Fibroblast of lung (primary cell): Measurements from ENCODE around the gene BRCC3. TPM values are rescaled to one million over a fixed set of nuclear protein-coding genes. Genes with fewer than 3 reads are reported as not detected.
A peak's percentile ranks its signal among the peaks of the same experiment; 100 is the strongest.

Source experiments
- DNase-seq, 2 donors: peaks; one replicate each; pipeline versions ENCODE4 v3.0.0 to v3.0.0-alpha.2; 2010; ENCODE audit warnings: low read depth in 2 of 2
- H2AFZ ChIP-seq: 2 replicates; pipeline ENCODE4 v1.5.1; 2012; ENCODE audit warnings: low read length, control low read depth, inconsistent platforms
- H3K27ac ChIP-seq: 2 replicates; pipeline ENCODE4 v1.5.1; 2011; ENCODE audit warnings: low read length, control low read depth; ENCODE audit not compliant: insufficient read depth
- H3K27me3 ChIP-seq: 2 replicates; pipeline ENCODE4 v1.5.1; 2011; ENCODE audit warnings: mild to moderate bottlenecking, low read length; ENCODE audit not compliant: control insufficient read depth, insufficient read depth
- H3K36me3 ChIP-seq: 2 replicates; pipeline ENCODE4 v1.5.1; 2011; ENCODE audit warnings: low read length; ENCODE audit not compliant: control insufficient read depth, insufficient read depth
- H3K4me1 ChIP-seq: 2 replicates; pipeline ENCODE4 v1.5.1; 2011; ENCODE audit warnings: low read length; ENCODE audit not compliant: control insufficient read depth, insufficient read depth; ENCODE audit errors: extremely low read depth
- H3K4me2 ChIP-seq: 2 replicates; pipeline ENCODE4 v1.5.1; 2011; ENCODE audit warnings: low read length, control low read depth; ENCODE audit not compliant: insufficient read depth; ENCODE audit errors: extremely low read depth
- H3K4me3 ChIP-seq, 4 experiments: fragments of 200-600 bp in 1 of 4; sonication (generic) in 1 of 4; replicated peaks in 1 of 4; 2 replicates each; pipeline ENCODE4 v1.5.1; 2011 to 2016; ENCODE audit warnings: low read length in 4 of 4, low read depth in 3 of 4, mild to moderate bottlenecking in 3 of 4, control low read depth in 2 of 4, inconsistent platforms in 1 of 4, mixed read lengths in 1 of 4; ENCODE audit not compliant: insufficient read depth in 1 of 4; ENCODE audit errors: control extremely low read depth in 1 of 4
- H3K79me2 ChIP-seq: 2 replicates; pipeline ENCODE4 v1.5.1; 2012; ENCODE audit warnings: mild to moderate bottlenecking, low read length, inconsistent platforms; ENCODE audit not compliant: control insufficient read depth, insufficient read depth
- H3K9ac ChIP-seq: 2 replicates; pipeline ENCODE4 v1.5.1; 2011; ENCODE audit warnings: mild to moderate bottlenecking, low read length, control low read depth; ENCODE audit not compliant: insufficient read depth
- H3K9me3 ChIP-seq: 2 replicates; pipeline ENCODE4 v1.5.1; 2012; ENCODE audit warnings: low read depth, low read length; ENCODE audit not compliant: control insufficient read depth, insufficient read depth
- H4K20me1 ChIP-seq: 2 replicates; pipeline ENCODE4 v1.5.1; 2011; ENCODE audit warnings: low read length; ENCODE audit not compliant: control insufficient read depth, insufficient read depth; ENCODE audit errors: extremely low read depth
- EZH2 ChIP-seq: IDR thresholded peaks from 2 replicates; pipeline ENCODE4 v1.5.1; 2012; ENCODE audit warnings: low read length, control low read depth, mild to moderate bottlenecking; ENCODE audit errors: missing control alignments
- polyA plus RNA-seq, 2 donors: library from polyadenylated mRNA; depleted of rRNA in 1 of 2; stranded (reverse) in 1 of 2; unstranded in 1 of 2; fragments of >200 nt; gene quantifications; 2 replicates each; pipeline ENCODE4 v1.2.1, GENCODE V29; 2011 to 2012; ENCODE audit warnings: missing spikeins in 1 of 2
- total RNA-seq: library from RNA; depleted of rRNA; stranded (reverse); fragments of >200 nt; gene quantifications from 2 replicates; pipeline ENCODE4 v1.2.1, GENCODE V29; 2014
- TF ChIP-seq, protein P1 (sequence below), 2 donors: IDR thresholded peaks in 1 of 2; conservative IDR thresholded peaks in 1 of 2; 1 replicate in 1 of 2; 2 replicates in 1 of 2; pipeline ENCODE4 v1.5.1; 2011 to 2012; ENCODE audit warnings: low read length in 2 of 2, control low read depth in 1 of 2, inconsistent platforms in 1 of 2, low read depth in 1 of 2, mild to moderate bottlenecking in 1 of 2

BRCC3 gene
- total and polyA plus RNA-seq, 2 donors (not counting 1 experiment from before 2014, with no cell fraction given): 12.1 to 22.0 TPM

DNA sequence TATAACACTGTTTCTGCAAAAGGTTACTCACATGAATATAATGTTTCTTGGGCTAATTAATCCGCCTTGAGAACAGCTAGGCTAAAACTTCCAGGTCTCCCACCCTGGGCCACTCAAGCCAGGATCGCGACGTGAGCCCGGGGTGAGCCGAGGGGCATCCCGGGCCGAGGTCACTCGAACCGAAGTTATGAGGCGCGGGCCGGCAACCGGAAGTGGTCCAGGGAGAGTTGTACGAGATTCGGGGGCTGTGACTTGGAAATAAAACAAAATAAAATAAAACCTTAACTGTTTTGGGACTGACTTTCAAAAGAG is 689 bp upstream of the BRCC3 start:
- Histone ChIP-seq H2AFZ (peak overlapping the region; percentile 14), H3K79me2 (peaks cover 19% of the 10 kb centered on the region), H3K9me3 (no peaks in the 10 kb centered on the region), H3K36me3 (peaks cover 7% of the 10 kb centered on the region), H3K4me1 (peaks cover 3% of the 10 kb centered on the region), H3K9ac (peak overlapping the region; percentile 78), H3K4me2 (peak overlapping the region; percentile 13), H4K20me1 (no peaks in the 10 kb centered on the region), H3K4me3 (peak overlapping the region; percentile 60 to 87 (median 66)), H3K27ac (peak overlapping the region; percentile 80), H3K27me3 (no peaks in the 10 kb centered on the region)
- no peak for DNase-seq
- TF ChIP-seq, protein P1, sequence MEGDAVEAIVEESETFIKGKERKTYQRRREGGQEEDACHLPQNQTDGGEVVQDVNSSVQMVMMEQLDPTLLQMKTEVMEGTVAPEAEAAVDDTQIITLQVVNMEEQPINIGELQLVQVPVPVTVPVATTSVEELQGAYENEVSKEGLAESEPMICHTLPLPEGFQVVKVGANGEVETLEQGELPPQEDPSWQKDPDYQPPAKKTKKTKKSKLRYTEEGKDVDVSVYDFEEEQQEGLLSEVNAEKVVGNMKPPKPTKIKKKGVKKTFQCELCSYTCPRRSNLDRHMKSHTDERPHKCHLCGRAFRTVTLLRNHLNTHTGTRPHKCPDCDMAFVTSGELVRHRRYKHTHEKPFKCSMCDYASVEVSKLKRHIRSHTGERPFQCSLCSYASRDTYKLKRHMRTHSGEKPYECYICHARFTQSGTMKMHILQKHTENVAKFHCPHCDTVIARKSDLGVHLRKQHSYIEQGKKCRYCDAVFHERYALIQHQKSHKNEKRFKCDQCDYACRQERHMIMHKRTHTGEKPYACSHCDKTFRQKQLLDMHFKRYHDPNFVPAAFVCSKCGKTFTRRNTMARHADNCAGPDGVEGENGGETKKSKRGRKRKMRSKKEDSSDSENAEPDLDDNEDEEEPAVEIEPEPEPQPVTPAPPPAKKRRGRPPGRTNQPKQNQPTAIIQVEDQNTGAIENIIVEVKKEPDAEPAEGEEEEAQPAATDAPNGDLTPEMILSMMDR (conservative IDR thresholded peaks at IDR 0.05 in 1 of 2, IDR thresholded peaks at IDR 0.05 in 1 of 2; ENCODE audit: low read depth in 1 of 2, low read length in 2 of 2): no peak
- TF ChIP-seq EZH2: no peak

DNA sequence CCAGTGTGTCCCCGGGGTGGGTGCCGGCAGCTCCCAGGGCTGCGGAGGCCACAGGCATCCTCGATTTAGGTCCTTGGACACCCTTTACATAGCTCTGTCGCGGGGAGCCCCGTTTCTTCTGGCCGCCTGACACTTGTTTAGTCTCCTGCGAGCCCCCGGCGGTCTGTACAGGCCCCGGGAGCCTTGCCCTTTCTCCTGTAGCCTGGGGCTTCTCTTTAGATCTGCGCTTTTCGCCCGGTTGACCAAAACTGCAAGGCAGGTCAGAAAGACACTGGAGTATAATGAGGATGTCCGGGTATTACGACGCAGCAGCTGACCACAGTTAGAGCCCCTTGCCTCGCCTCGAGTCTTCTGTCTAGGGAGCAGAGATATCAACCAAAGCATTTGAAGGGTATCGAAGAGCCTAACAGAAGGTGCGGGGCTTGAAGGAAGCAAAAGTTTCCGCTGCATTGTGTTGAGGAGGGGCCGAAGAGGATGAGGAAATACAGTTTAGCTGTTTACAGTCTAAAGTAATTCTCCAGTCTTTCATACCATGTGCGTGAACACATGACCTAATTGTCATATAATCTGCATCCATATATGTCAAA is 479 bp downstream of the BRCC3 start:
- H3K9ac ChIP-seq: peak overlapping the region; percentile 59
- H3K79me2 ChIP-seq: peaks cover 19% of the 10 kb centered on the region
- H3K27me3 ChIP-seq: no peaks in the 10 kb centered on the region
- H2AFZ ChIP-seq: peak overlapping the region; percentile 81
- no peaks in the 10 kb centered on the region for H4K20me1 ChIP-seq
- peaks cover 2% of the 10 kb centered on the region for H3K4me1 ChIP-seq
- H3K4me3 ChIP-seq: peak overlapping the region; percentile 71 to 83 (median 76)
- H3K27ac ChIP-seq: peak overlapping the region; percentile 69
- H3K9me3 ChIP-seq: no peaks in the 10 kb centered on the region
- peak overlapping the region; percentile 72 for H3K4me2 ChIP-seq
- H3K36me3 ChIP-seq: peaks cover 7% of the 10 kb centered on the region
- TF ChIP-seq EZH2: no peak
- TF ChIP-seq, protein P1 (conservative IDR thresholded peaks at IDR 0.05 in 1 of 2, IDR thresholded peaks at IDR 0.05 in 1 of 2; ENCODE audit: low read depth in 1 of 2, low read length in 2 of 2): no peak
- no peak for DNase-seq

DNA sequence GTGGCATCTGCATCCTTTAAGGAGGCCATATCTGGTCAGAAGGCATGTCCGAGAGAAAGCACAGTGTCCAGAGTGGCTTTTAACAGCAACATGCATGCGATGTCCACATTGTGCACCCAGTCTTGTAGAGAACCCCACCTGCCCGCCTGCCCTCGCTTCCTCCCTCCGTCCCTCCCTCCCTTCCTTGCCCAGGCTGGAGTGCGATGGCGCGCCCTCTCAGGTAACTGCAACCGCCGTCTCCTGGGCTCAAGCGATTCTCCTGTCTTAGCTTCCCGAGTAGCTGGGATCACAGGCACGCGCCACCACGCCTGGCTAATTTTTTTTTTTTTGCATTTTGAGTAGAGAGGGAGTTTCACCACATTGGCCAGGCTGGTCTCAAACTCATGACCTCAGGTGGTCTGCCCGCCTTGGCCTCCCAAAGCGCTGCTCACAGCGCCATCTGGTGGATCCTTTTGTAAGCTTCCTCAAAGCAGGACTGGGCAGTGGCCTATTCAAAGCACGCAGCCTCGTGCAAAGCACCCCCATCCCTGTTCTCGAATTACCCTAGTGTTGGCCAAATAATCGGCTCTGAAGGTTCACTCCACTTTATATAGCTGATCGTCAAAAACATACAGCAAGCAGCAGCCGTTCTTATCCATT is 15.0 kb downstream of the BRCC3 start:
- TF ChIP-seq, protein P1 (conservative IDR thresholded peaks at IDR 0.05 in 1 of 2, IDR thresholded peaks at IDR 0.05 in 1 of 2; ENCODE audit: low read depth in 1 of 2, low read length in 2 of 2): peak; percentile 22 to 50
- no peak for TF ChIP-seq EZH2
- no peaks in the 10 kb centered on the region for H4K20me1 ChIP-seq
- no peak overlapping the region for H2AFZ ChIP-seq
- no peak overlapping the region for H3K27ac ChIP-seq
- no peaks in the 10 kb centered on the region for H3K4me1 ChIP-seq
- H3K4me2 ChIP-seq: no peak overlapping the region
- H3K27me3 ChIP-seq: no peaks in the 10 kb centered on the region
- peak in 1 of 2 donors; percentile 39 for DNase-seq
- H3K4me3 ChIP-seq: no peak overlapping the region
- H3K36me3 ChIP-seq: no peaks in the 10 kb centered on the region
- no peaks in the 10 kb centered on the region for H3K9me3 ChIP-seq
- H3K9ac ChIP-seq: no peak overlapping the region
- no peaks in the 10 kb centered on the region for H3K79me2 ChIP-seq
